Activated CD8-positive, alpha-beta memory T cell treated with anti-CD3 and anti-CD28 coated beads, Interleukin-2, amount 50 U/mL, for 1 hour (primary cell): ENCODE measurements around the gene TOGARAM1.

ENCODE experiments used
- DNase-seq: peaks from one replicate; pipeline ENCODE4 v3.0.0-alpha.2; 2020; ENCODE audit errors: extremely low read depth

TOGARAM1 gene

DNA sequence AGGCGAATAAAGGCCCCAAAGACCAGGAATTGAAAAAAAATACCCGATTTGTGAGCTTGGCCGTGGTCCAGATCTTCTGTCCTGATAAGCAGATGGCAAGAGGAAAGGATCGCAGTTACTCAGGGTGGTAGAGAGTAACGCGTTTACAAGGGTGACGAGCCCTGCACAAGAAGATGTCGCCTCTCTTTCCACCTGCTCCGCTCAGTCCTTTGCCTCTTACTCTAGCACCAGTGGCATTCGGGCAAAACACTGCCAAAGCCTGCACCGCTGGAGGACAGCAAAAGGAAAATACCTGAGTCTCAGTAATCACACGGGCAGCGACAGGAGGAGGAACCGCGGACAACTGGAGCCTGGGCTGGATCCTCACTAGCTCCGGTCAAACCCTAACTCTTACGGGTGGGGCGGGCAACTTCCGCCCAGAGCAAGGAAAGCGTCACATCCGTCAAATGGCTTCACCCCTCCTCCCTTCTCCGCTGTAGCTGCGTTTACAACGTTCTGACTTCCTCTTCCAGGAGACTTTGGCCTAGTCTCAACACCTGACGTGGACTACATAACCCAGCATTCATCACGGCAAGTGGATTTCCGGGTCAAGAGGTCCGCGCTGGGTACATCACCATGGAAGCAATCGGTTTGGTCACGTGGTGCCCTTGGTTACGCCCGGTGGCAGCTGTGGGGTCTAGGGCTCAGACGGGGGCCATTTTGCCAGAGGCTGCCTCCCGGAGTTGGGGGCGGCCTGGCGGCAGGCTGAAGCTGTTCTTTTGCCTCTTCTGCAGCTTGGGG lies at the start of gene TOGARAM1, which contains the start of gene KLHL28:
Gene TOGARAM1, plus strand, starts transcription at position 637 of the 780 bp plus-strand sequence. CDS start 232 bp downstream, outside the sequence.
Gene KLHL28, minus strand, starts transcription at position 394 of the 780 bp plus-strand sequence. CDS start 16,019 bp downstream, outside the sequence.
- peak; percentile 94 for DNase-seq

DNA sequence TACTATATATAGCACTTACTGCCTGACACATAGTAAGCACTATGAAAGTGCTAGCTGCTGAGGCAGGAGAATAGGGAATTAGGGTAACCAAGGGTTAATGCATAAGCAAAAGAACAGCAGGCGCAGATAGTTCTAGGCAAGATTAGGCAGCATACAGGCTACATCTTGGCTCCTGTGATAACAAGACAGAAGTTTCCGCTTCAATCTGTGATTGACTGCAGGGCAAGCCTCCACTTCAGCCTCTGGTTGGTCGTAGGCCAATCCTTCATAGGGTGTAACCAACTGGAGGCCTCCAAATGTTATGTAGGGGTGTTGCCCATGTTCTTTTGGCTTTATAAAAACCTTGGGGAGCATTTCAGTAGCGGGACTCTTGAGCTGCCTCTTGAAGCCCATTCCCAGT lies 47.1 kb upstream of the TOGARAM1 start:
- no peak for DNase-seq

DNA sequence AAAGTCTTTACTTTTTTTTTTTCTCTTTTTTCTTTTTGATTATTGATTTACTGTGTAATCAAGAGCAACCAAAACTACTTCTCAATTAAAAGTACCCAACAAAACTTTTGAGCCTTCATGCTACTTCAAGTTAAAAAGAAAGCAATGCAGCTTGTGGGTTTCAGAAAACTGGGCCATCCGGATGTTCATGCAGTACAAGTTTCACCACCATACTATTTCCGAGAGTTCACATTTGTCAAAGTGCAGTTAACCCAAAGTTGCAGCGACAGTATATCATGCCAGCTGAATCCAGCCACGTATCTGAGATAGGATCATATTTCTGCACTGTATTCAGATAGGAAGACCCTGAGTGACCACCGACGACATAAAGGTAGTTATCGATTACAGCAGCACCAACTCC lies 33.2 kb upstream of the TOGARAM1 start:
- DNase-seq: no peak

GRCh38 chr14:44935155-44935554 lies 26.8 kb upstream of the TOGARAM1 start:
- DNase-seq: no peak

GRCh38 chr14:44937547-44937946 lies 24.4 kb upstream of the TOGARAM1 start:
- DNase-seq: no peak

GRCh38 chr14:44940211-44940610 lies 21.8 kb upstream of the TOGARAM1 start:
- DNase-seq: no peak

- DNase-seq: no peak
These were observed 21.0 kb upstream of the TOGARAM1 start for GRCh38 chr14:44940944-44941343.

DNA sequence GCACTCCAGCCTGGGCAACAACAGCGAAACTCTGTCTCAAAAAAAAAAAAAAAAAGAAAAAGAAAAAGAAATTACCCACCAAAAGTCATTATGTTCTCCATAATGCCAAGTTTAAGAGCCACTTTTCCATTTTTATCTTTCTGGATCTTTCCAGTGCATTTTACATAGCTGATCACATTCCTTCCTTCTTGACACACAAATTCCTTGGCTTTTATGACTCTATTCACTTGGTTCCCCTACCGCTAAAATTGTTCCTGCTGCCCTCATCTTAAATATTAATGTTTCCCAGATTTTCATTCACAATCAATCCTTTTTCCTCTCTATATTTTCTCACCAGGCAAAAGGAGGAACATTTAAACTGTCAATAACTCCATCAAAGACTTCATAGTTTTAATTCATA lies 20.4 kb upstream of the TOGARAM1 start:
- no peak for DNase-seq

DNA sequence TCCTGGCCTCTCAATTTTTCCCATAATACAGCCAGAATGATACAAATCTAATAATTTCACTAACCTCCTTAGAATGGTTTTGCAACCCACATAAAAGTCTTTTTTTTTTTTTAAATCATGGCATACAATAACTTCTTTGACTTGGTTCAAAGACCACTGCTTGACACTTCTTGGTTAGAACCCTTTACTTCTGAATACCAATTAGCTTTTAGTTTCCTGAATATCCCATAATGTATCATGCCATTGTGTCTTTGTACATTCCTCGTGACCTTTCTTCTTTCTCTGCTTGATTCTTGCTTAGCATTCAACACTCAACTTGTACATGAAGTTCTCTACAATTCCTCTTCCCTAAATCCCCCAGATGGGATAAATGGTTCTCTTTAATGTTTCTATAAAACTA lies 19.6 kb upstream of the TOGARAM1 start:
- DNase-seq: no peak

DNA sequence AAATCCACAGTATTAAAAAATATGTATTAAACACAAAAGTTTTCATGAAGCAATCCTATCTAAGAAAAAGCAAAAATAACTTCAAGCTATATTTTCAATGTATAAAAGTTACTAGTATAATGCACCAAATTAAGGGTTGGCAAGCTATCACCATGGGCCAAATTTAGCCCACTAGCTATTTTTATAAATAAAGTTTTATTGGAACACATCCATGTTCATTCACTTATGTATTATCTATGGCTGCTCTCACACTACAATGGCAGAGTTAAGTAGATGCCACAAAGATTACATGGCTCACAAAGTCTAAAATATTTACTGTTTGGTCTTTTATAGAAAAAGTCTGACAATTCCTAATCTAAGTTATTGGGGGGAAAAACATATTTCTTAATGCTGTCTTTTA lies 17.9 kb upstream of the TOGARAM1 start:
- DNase-seq: no peak

GRCh38 chr14:44945264-44945663 lies 16.7 kb upstream of the TOGARAM1 start:
- no peak for DNase-seq

GRCh38 chr14:44951051-44951450 lies 10.9 kb upstream of the TOGARAM1 start:
- DNase-seq: no peak

GRCh38 chr14:44952391-44953110 lies 9.4 kb upstream of the TOGARAM1 start:
- DNase-seq: no peak

- no peak for DNase-seq
These were observed 7.2 kb upstream of the TOGARAM1 start for GRCh38 chr14:44954750-44955149.

GRCh38 chr14:44955528-44955927 lies 6.5 kb upstream of the TOGARAM1 start:
- DNase-seq: no peak

- no peak for DNase-seq
These were observed 5.1 kb upstream of the TOGARAM1 start for GRCh38 chr14:44956866-44957265.

DNA sequence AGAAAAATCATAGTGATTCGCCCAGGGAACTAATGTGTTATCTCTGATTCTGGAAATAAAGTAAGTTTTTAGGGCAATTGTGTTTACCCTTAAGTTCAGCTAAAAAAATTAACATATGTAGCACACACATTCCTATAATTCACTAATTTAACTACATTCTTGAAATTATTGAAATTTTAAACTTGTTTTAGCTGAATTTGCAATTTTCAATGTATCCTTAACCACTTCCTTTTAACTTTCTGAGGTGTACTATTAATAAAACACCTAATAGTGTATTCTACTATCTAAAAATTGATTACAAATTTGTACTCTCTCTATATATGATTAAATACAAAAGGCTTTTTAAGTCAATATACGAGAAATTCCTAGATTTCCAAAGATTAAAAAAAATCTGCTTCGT lies 2.5 kb upstream of the TOGARAM1 start:
- DNase-seq: no peak

GRCh38 chr14:44960146-44960545 lies 1.8 kb upstream of the TOGARAM1 start:
- DNase-seq: no peak

GRCh38 chr14:44960646-44961045 lies 1.3 kb upstream of the TOGARAM1 start:
- no peak for DNase-seq

DNA sequence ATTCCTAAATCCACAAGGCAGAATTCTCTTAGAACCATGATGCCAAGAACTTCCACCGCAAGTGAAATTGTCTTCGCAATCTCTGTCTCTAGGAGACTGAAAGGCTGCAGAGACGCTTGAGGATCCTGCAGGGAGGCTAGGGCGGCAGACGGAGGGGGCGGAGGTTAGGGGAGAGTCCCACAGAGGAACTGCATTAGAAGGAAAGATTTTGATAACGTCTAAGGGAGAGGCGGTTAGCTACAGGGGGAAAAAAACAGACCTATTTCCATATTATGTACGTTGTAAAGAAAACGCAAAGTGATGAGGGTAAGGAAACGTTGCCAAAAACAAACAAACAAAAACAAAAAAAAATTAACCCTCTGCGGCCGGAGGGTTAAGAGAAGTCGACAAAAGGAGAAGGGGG lies 838 bp upstream of the TOGARAM1 start:
- peak; percentile 35 for DNase-seq

- DNase-seq: peak; percentile 34
These were observed 499 bp downstream of the TOGARAM1 start for GRCh38 chr14:44962334-44963043.

- DNase-seq: no peak
These were observed 1.1 kb downstream of the TOGARAM1 start for GRCh38 chr14:44963044-44963528.
